ENCODE measurements around the gene KAT6B. TPM values are rescaled to one million over a fixed set of nuclear protein-coding genes. Genes with fewer than 3 reads are reported as not detected.

KAT6B gene
- total RNA-seq, 5 donors from 2014 or later (not counting 1 experiment from before 2014, with no cell fraction given), result 46.2 to 94.4 (median 52.4) TPM

DNA sequence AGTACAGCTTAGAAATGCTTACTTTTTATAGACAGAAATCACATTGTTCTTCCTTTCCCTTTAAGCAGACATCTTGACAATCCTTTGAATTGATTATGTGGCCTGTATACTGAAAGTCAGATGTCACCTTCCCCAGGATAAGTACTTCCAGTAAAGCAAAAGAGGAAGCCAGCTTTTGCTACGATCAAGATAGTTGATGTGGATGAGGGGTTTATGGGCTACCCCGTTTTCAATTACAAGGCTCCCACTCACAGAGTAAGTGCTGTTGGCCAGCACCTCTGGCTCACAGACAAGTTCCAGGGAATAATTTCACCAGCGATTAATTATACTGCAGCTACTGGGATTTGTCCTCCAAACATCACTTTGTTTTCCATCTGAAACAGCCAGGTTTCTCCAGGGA, 189.9 kb downstream of the KAT6B start:
- no peaks in the 10 kb centered on the region for H3K27me3 Mint-ChIP-seq
- ChIA-PET CTCF (interaction anchor here (0.7 kb wide), 2 partner anchors 10 to 20 kb away, joined by 3 read pairs; no protein-coding TSS in a partner anchor), POLR2A (interaction anchor here in 1 of 2 donors (0.7 kb wide), 1 partner anchor 18 kb away, joined by 10 read pairs; no protein-coding TSS in a partner anchor)
- Histone ChIP-seq H3K27ac (ENCODE audit: low read length) (no peak overlapping the region), H3K4me1 (ENCODE audit: control insufficient read depth in 1 of 2, extremely low read depth in 1 of 2, insufficient read depth in 2 of 2, low read length in 2 of 2) (peaks cover 13 to 33% of the 10 kb centered on the region in 2 experiments), H3K36me3 (ENCODE audit: control insufficient read depth in 2 of 2, extremely low read depth in 1 of 2, insufficient read depth in 1 of 2, low read length in 1 of 2) (peaks cover 5 to 33% of the 10 kb centered on the region in 2 donors), H3K4me3 (ENCODE audit: control insufficient read depth in 1 of 2, extremely low read depth in 1 of 2, low read length in 1 of 2) (no peak overlapping the region), H3K27me3 (replicated peaks in 1 of 2; ENCODE audit: control insufficient read depth in 2 of 2, extremely low read depth in 1 of 2, insufficient read depth in 2 of 2, low read length in 1 of 2) (no peaks in the 10 kb centered on the region), H3K9me3 (no peaks in the 10 kb centered on the region)
- H3K36me3 Mint-ChIP-seq, result peaks cover 26% of the 10 kb centered on the region
- no peaks in the 10 kb centered on the region for H3K9me3 Mint-ChIP-seq
- H3K27ac Mint-ChIP-seq, result peak overlapping the region; percentile 46 to 83
- H3K4me3 Mint-ChIP-seq, result no peak overlapping the region
- DNase-seq (no peak), ATAC-seq (replicated peaks in 1 of 4) (no peak)
- WGBS (ENCODE audit: insufficient coverage), result no CpG with 5 or more reads among the region's 3 CpGs
- H3K4me1 Mint-ChIP-seq, result peaks cover 49 to 68% (median 50%) of the 10 kb centered on the region in 3 donors

DNA sequence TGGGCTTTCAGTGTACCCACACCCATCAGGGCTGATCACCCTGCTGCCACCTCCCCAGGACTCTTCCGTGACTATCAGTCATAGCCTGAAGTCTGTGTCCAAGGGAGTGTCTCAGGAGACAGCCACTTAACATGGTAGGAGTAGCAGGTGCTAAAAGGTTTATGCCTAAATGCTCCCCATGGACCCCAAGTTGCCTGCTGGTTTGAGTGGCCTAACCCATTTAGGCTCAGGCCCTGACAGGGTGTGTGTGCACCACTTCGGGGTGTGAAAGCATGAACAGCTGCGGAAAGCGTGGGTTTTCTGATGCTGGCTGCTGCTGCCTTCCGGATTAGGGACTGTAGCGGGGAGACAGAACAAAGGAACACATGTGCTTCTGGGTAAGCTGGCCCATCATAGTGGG, 191.9 kb downstream of the KAT6B start:
- peaks cover 26% of the 10 kb centered on the region for H3K36me3 Mint-ChIP-seq
- peak overlapping the region in 1 of 2 donors; percentile 89 for H3K27ac Mint-ChIP-seq
- Histone ChIP-seq H3K27ac (ENCODE audit: low read length) (no peak overlapping the region), H3K27me3 (replicated peaks in 1 of 2; ENCODE audit: control insufficient read depth in 2 of 2, extremely low read depth in 1 of 2, insufficient read depth in 2 of 2, low read length in 1 of 2) (no peaks in the 10 kb centered on the region), H3K9me3 (no peaks in the 10 kb centered on the region), H3K36me3 (ENCODE audit: control insufficient read depth in 2 of 2, extremely low read depth in 1 of 2, insufficient read depth in 1 of 2, low read length in 1 of 2) (peaks cover 5 to 49% of the 10 kb centered on the region in 2 donors), H3K4me3 (ENCODE audit: control insufficient read depth in 1 of 2, extremely low read depth in 1 of 2, low read length in 1 of 2) (no peak overlapping the region), H3K4me1 (ENCODE audit: control insufficient read depth in 1 of 2, extremely low read depth in 1 of 2, insufficient read depth in 2 of 2, low read length in 2 of 2) (peaks cover 9 to 27% of the 10 kb centered on the region in 2 experiments)
- H3K9me3 Mint-ChIP-seq, result no peaks in the 10 kb centered on the region
- DNase-seq (peak in 3 of 35 experiments; percentile 9 to 31 (median 12)), ATAC-seq (replicated peaks in 1 of 4) (peak in 1 of 4 experiments; percentile 46)
- H3K27me3 Mint-ChIP-seq, result no peaks in the 10 kb centered on the region
- ChIA-PET POLR2A (no interaction called here), CTCF (no interaction called here)
- peaks cover 41 to 65% (median 43%) of the 10 kb centered on the region in 3 donors for H3K4me1 Mint-ChIP-seq
- WGBS (ENCODE audit: insufficient coverage), result 87% methylated on average over 5 of the region's 6 CpGs
- no peak overlapping the region for H3K4me3 Mint-ChIP-seq

DNA sequence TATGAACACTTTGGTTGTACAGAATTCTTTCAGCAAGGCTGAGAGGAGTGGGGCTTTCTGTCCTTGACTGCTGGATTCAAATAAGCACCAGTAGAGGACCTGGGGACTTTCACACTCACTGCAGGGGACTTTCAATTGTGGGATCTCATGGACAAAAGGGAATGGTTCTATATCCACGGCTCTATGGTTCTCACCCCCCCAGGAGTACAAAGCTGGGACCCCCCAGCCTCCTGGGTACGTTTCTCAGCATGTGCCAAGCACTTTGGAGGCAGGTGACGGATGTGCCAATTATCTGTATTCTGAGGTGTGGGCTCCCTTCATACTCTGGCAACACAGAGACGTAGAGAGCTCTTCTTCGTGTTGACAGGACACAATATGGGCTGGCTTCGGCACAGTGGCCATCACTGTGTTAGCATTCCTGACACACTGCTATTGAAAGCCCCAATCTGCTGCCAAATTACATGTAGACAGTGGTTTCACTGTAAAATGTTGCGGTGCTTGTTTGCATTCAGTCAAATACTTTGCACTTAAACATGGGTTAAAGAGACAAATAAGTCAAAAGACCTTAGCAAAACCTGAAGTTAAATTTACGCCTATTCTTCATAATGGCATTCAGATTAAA, 192.4 kb downstream of the KAT6B start:
- Mint-ChIP-seq H3K36me3 (peaks cover 28% of the 10 kb centered on the region), H3K4me3 (no peak overlapping the region)
- POLR2A ChIA-PET, result no interaction called here

DNA sequence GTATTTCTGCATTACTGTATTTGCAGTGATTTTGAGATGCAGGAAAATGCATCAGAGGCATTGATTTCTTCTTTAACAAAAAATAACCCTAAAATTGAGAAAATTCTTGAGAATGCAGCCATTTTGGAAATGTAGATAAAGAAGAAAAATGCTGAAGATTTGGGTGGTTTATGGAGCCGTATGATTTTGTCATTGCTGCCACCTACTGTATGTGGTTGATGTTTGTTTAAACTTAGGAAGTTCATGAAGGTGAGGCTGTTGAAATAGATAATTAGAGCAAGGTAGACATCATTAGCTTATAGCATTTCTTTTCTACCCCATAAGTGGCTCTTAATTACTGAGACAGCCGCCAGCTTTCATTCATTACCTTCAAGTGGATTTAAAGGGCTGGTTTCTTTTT, 193.0 kb downstream of the KAT6B start:
- ATAC-seq (replicated peaks in 1 of 4) (peak in 3 of 4 experiments; percentile 25 to 67 (median 48)), DNase-seq (peak in 1 of 35 experiments; percentile 62)
- WGBS (ENCODE audit: insufficient coverage), result no CpG with 5 or more reads among the region's 2 CpGs
- Histone ChIP-seq H3K9me3 (no peaks in the 10 kb centered on the region), H3K36me3 (ENCODE audit: control insufficient read depth in 2 of 2, extremely low read depth in 1 of 2, insufficient read depth in 1 of 2, low read length in 1 of 2) (peaks cover 5 to 59% of the 10 kb centered on the region in 2 donors), H3K4me3 (ENCODE audit: control insufficient read depth in 1 of 2, extremely low read depth in 1 of 2, low read length in 1 of 2) (no peak overlapping the region), H3K27ac (ENCODE audit: low read length) (no peak overlapping the region), H3K27me3 (replicated peaks in 1 of 2; ENCODE audit: control insufficient read depth in 2 of 2, extremely low read depth in 1 of 2, insufficient read depth in 2 of 2, low read length in 1 of 2) (no peaks in the 10 kb centered on the region), H3K4me1 (ENCODE audit: control insufficient read depth in 1 of 2, extremely low read depth in 1 of 2, insufficient read depth in 2 of 2, low read length in 2 of 2) (peaks cover 3 to 16% of the 10 kb centered on the region in 2 experiments)
- Mint-ChIP-seq H3K4me3 (no peak overlapping the region), H3K36me3 (peaks cover 28% of the 10 kb centered on the region), H3K9me3 (no peaks in the 10 kb centered on the region), H3K4me1 (peaks cover 31 to 56% (median 32%) of the 10 kb centered on the region in 3 donors), H3K27me3 (no peaks in the 10 kb centered on the region), H3K27ac (peak overlapping the region; percentile 23 to 89)
- ChIA-PET CTCF (interaction anchor here (0.6 to 1.9 kb wide), 30 partner anchors 17 to 1263 kb away, joined by 3 to 11 read pairs (median 5); no protein-coding TSS in a partner anchor), POLR2A (interaction anchor here in 1 of 2 donors (0.7 kb wide), 3 partner anchors 8 to 329 kb away, joined by 5 to 15 read pairs (median 10); no protein-coding TSS in a partner anchor)

More for the DNA sequence above, 192.4 kb downstream of the KAT6B start:
- WGBS (ENCODE audit: insufficient coverage), result 82% methylated on average over 5 of the region's 8 CpGs
- Mint-ChIP-seq H3K27ac (peak overlapping the region in 1 of 2 donors; percentile 89), H3K9me3 (no peaks in the 10 kb centered on the region), H3K27me3 (no peaks in the 10 kb centered on the region), H3K4me1 (peaks cover 36 to 60% (median 38%) of the 10 kb centered on the region in 3 donors)
- CTCF ChIA-PET, result interaction anchor here (0.6 to 1.6 kb wide), 14 partner anchors 91 to 1022 kb away, joined by 3 to 11 read pairs (median 6); no protein-coding TSS in a partner anchor
- Histone ChIP-seq H3K27ac (ENCODE audit: low read length) (no peak overlapping the region), H3K27me3 (replicated peaks in 1 of 2; ENCODE audit: control insufficient read depth in 2 of 2, extremely low read depth in 1 of 2, insufficient read depth in 2 of 2, low read length in 1 of 2) (no peaks in the 10 kb centered on the region), H3K4me1 (ENCODE audit: control insufficient read depth in 1 of 2, extremely low read depth in 1 of 2, insufficient read depth in 2 of 2, low read length in 2 of 2) (peaks cover 6 to 22% of the 10 kb centered on the region in 2 experiments), H3K9me3 (no peaks in the 10 kb centered on the region), H3K4me3 (ENCODE audit: control insufficient read depth in 1 of 2, extremely low read depth in 1 of 2, low read length in 1 of 2) (no peak overlapping the region), H3K36me3 (ENCODE audit: control insufficient read depth in 2 of 2, extremely low read depth in 1 of 2, insufficient read depth in 1 of 2, low read length in 1 of 2) (peaks cover 5 to 53% of the 10 kb centered on the region in 2 donors)
- no peak for ATAC-seq (replicated peaks in 1 of 4)
- no peak for DNase-seq

DNA sequence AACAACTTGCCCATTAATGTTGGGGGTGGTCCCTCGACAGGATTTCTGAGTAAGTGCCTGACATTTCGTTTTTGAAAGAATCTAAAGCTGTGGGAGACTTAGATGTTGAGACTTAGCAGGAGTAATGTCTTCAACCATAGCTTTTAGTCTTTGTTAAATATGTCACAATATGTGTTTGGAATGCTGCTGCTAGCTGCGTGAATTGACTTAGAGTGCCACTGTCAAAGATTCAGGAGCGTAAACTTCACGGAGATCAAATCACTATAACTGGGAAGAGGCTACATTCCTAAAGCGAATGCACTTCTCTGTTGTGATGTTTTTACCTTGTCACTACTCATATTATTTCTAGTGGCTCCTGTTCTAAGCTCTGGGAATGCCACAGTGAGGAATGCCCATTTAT, 193.8 kb downstream of the KAT6B start:
- H3K27ac Mint-ChIP-seq, result no peak overlapping the region
- Histone ChIP-seq H3K4me1 (ENCODE audit: control insufficient read depth in 1 of 2, extremely low read depth in 1 of 2, insufficient read depth in 2 of 2, low read length in 2 of 2) (peaks cover 0 to 9% of the 10 kb centered on the region in 2 experiments), H3K9me3 (no peaks in the 10 kb centered on the region), H3K4me3 (ENCODE audit: control insufficient read depth in 1 of 2, extremely low read depth in 1 of 2, low read length in 1 of 2) (no peak overlapping the region), H3K36me3 (ENCODE audit: control insufficient read depth in 2 of 2, extremely low read depth in 1 of 2, insufficient read depth in 1 of 2, low read length in 1 of 2) (peaks cover 9 to 67% of the 10 kb centered on the region in 2 donors), H3K27me3 (replicated peaks in 1 of 2; ENCODE audit: control insufficient read depth in 2 of 2, extremely low read depth in 1 of 2, insufficient read depth in 2 of 2, low read length in 1 of 2) (no peaks in the 10 kb centered on the region), H3K27ac (ENCODE audit: low read length) (no peak overlapping the region)
- H3K27me3 Mint-ChIP-seq, result no peaks in the 10 kb centered on the region
- ATAC-seq (replicated peaks in 1 of 4) (no peak), DNase-seq (no peak)
- 97% methylated on average over 4 of the region's 6 CpGs for WGBS (ENCODE audit: insufficient coverage)
- ChIA-PET CTCF (interaction anchor here (0.7 to 1.9 kb wide), 19 partner anchors 17 to 1264 kb away, joined by 3 to 11 read pairs (median 5); no protein-coding TSS in a partner anchor), POLR2A (interaction anchor here (0.6 to 0.7 kb wide), 6 partner anchors 7 to 1708 kb away, joined by 3 to 15 read pairs (median 6); no protein-coding TSS in a partner anchor)
- H3K4me3 Mint-ChIP-seq, result no peak overlapping the region
- H3K9me3 Mint-ChIP-seq, result no peaks in the 10 kb centered on the region
- H3K4me1 Mint-ChIP-seq, result peaks cover 23 to 48% (median 25%) of the 10 kb centered on the region in 3 donors
- peaks cover 34% of the 10 kb centered on the region for H3K36me3 Mint-ChIP-seq

DNA sequence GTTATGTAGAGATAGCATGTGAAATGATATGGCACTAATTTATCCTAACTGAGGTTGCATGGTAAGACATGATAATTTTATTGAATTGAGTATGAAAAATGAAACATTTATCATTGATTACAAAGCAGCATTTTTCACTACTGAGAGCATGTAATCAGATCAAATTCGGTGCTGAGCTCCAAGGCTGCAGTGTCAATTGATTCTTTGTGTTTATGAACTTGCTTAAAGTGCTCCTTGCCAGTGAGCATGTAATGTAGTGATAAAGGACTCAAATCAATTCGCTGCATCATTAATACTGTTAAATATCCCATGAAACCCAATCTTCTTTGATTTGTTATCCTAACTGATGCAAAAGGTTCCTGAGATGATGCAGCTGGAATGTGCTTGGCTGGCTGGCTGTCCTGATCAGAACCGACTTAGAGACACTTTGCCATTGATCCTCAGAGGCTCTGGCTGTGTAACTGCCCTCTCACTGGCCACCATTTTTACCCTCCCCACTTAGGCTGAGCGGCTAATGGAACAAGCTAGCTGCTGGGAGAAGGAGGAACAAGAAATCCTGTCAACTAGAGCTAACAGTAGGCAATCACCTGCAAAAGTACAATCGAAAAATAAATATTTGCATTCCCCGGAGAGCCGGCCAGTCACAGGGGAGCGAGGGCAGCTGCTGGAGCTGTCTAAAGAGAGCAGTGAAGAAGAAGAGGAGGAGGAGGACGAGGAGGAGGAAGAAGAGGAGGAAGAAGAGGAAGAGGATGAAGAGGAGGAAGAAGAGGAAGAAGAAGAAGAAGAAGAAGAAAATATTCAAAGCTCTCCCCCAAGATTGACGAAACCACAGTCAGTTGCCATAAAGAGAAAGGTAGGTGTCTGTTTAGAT, 195.2 kb downstream of the KAT6B start:
- Mint-ChIP-seq H3K36me3 (peaks cover 43% of the 10 kb centered on the region), H3K27me3 (no peaks in the 10 kb centered on the region)
- 89% methylated on average over 5 of the region's 10 CpGs for WGBS (ENCODE audit: insufficient coverage)

More for the DNA sequence above, 195.2 kb downstream of the KAT6B start:
- ChIA-PET CTCF (interaction anchor here (0.6 to 1.9 kb wide), 11 partner anchors 10 to 792 kb away, joined by 3 to 5 read pairs (median 3); no protein-coding TSS in a partner anchor), POLR2A (interaction anchor here in 1 of 2 donors (0.5 to 0.7 kb wide), 2 partner anchors 540 to 1315 kb away, joined by 3 to 4 read pairs; no protein-coding TSS in a partner anchor)
- no peak overlapping the region for H3K4me3 ChIP-seq (ENCODE audit: control insufficient read depth in 1 of 2, extremely low read depth in 1 of 2, low read length in 1 of 2)
- DNase-seq (no peak), ATAC-seq (replicated peaks in 1 of 4) (no peak)
- no peaks in the 10 kb centered on the region for H3K9me3 Mint-ChIP-seq
- H3K9me3 ChIP-seq, result no peaks in the 10 kb centered on the region
- H3K27me3 ChIP-seq (replicated peaks in 1 of 2; ENCODE audit: control insufficient read depth in 2 of 2, extremely low read depth in 1 of 2, insufficient read depth in 2 of 2, low read length in 1 of 2), result no peaks in the 10 kb centered on the region
- H3K4me3 Mint-ChIP-seq, result no peak overlapping the region
- peaks cover 12 to 34% (median 18%) of the 10 kb centered on the region in 3 donors for H3K4me1 Mint-ChIP-seq
- H3K27ac Mint-ChIP-seq, result peak overlapping the region; percentile 19 to 53
- H3K36me3 ChIP-seq (ENCODE audit: control insufficient read depth in 2 of 2, extremely low read depth in 1 of 2, insufficient read depth in 1 of 2, low read length in 1 of 2), result peaks cover 10 to 79% of the 10 kb centered on the region in 2 donors
- peaks cover 0 to 4% of the 10 kb centered on the region in 2 experiments for H3K4me1 ChIP-seq (ENCODE audit: control insufficient read depth in 1 of 2, extremely low read depth in 1 of 2, insufficient read depth in 2 of 2, low read length in 2 of 2)
- peak overlapping the region; percentile 5 for H3K27ac ChIP-seq (ENCODE audit: low read length)

All from T-cell (primary cell).